ENCODE measurements around the gene RAD51B. TPM values are rescaled to one million over a fixed set of nuclear protein-coding genes. Genes with fewer than 3 reads are reported as not detected.

Gene RAD51B
- total RNA-seq, 1 experiment from 2014 or later, result 16.7 TPM

GRCh38 chr14:68357777-68358176 is 538.2 kb downstream of the RAD51B start:
- H3K23me2 ChIP-seq (ENCODE audit: insufficient read length, low read depth, low read length, poor library complexity, severe bottlenecking), result no peaks in the 10 kb centered on the region
- Mint-ChIP-seq H3K36me3 (ENCODE audit: insufficient read depth in 1 of 3, low read depth in 3 of 3) (peaks cover 0 to 4% (median 0%) of the 10 kb centered on the region in 3 experiments; a peak in 3 of 7 replicates), H3K4me1 (peaks cover 18 to 25% of the 10 kb centered on the region in 2 experiments), H3K27ac (no peak overlapping the region), H3K27me3 (ENCODE audit: low read depth) (peaks cover under 1% of the 10 kb centered on the region; the same call in 1 of the 2 replicates), H3K9me3 (peaks cover 0 to 4% of the 10 kb centered on the region in 2 experiments; a peak in 1 of 5 replicates), H3K4me3 (no peak overlapping the region)
- no peak overlapping the region for H2BK12ac ChIP-seq (ENCODE audit: insufficient read length, low read depth, low read length)
- no peak overlapping the region for H3K14ac ChIP-seq (ENCODE audit: insufficient read depth, low read length)
- H3K27me3 ChIP-seq (ENCODE audit: insufficient read depth, low read length), result no peaks in the 10 kb centered on the region
- no peaks in the 10 kb centered on the region for H3K79me1 ChIP-seq (ENCODE audit: insufficient read depth, low read depth, low read length, poor library complexity, severe bottlenecking)
- H3K56ac ChIP-seq (ENCODE audit: insufficient read length, low read depth, low read length), result no peak overlapping the region
- no peak overlapping the region for H2BK20ac ChIP-seq (ENCODE audit: low read depth, low read length, poor library complexity, severe bottlenecking)
- no peak overlapping the region for H3T11ph ChIP-seq (ENCODE audit: low read length)
- H4K5ac ChIP-seq (ENCODE audit: insufficient read length, low read depth, low read length), result no peak overlapping the region
- H4K91ac ChIP-seq (ENCODE audit: insufficient read length, low read depth, low read length), result no peak overlapping the region
- no peak overlapping the region for H3K4me2 ChIP-seq (ENCODE audit: insufficient read depth, insufficient read length, low read length)
- no peaks in the 10 kb centered on the region for H4K20me1 ChIP-seq (ENCODE audit: control insufficient read depth, insufficient read depth, insufficient read length)
- H3K27ac ChIP-seq (ENCODE audit: insufficient read length, low read depth, low read length), result no peak overlapping the region
- no peak overlapping the region for H2AK5ac ChIP-seq (ENCODE audit: insufficient read length, low read length)
- H2BK15ac ChIP-seq (ENCODE audit: low read depth, low read length), result no peak overlapping the region
- no peak overlapping the region for H3K4ac ChIP-seq (ENCODE audit: low read depth, low read length)
- no peaks in the 10 kb centered on the region for H3K79me2 ChIP-seq (ENCODE audit: insufficient read depth, low read length)
- H2AFZ ChIP-seq (ENCODE audit: low read length), result no peak overlapping the region
- no peaks in the 10 kb centered on the region for H3K9me3 ChIP-seq (ENCODE audit: control insufficient read depth, low read depth, low read length)
- no peak overlapping the region for H3K9ac ChIP-seq (ENCODE audit: extremely low read depth, insufficient read length, low read length)
- H3K4me1 ChIP-seq (ENCODE audit: insufficient read depth, low read length), result no peaks in the 10 kb centered on the region
- TF ChIP-seq CTCF (conservative IDR thresholded peaks at IDR 0.05), result no peak
- no peak overlapping the region for H3K23ac ChIP-seq (ENCODE audit: insufficient read length, low read depth, low read length)
- no peak overlapping the region for H3K18ac ChIP-seq (ENCODE audit: insufficient read length, low read depth, low read length)
- no CpG with 5 or more reads among the region's 1 CpG for WGBS (ENCODE audit: extremely low coverage, insufficient read length, low lambda C conversion rate)
- H4K8ac ChIP-seq (replicated peaks; ENCODE audit: insufficient read length, low read depth, low read length), result no peak overlapping the region
- no peak overlapping the region for H2BK120ac ChIP-seq (ENCODE audit: low read depth, low read length, poor library complexity, severe bottlenecking)
- DNase-seq, result no peak
- H2BK5ac ChIP-seq (ENCODE audit: insufficient read length, low read length), result no peak overlapping the region
